Measurements from ENCODE around the gene FAAP20.

The FAAP20 gene

DNA sequence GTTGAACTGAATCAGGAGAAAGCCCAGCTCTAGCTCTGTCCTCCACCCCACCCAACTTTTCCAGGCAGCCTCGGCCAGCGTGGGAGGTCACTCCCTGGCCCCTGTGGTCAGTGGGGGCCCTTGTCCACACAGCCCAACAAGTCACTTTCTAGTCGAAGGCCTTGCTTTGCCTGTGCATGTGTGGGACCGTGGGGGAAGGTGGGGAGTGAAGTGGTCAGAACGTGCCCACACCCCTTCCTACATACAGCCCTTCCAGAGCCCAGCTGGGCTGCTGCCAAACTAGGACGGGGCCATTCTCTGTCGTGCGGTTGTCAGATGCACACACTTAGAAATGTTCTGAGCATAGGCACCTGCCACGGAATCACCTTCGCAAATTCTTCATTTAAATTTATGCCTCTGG is 18.0 kb downstream of the FAAP20 start:
- no peak for DNase-seq

DNA sequence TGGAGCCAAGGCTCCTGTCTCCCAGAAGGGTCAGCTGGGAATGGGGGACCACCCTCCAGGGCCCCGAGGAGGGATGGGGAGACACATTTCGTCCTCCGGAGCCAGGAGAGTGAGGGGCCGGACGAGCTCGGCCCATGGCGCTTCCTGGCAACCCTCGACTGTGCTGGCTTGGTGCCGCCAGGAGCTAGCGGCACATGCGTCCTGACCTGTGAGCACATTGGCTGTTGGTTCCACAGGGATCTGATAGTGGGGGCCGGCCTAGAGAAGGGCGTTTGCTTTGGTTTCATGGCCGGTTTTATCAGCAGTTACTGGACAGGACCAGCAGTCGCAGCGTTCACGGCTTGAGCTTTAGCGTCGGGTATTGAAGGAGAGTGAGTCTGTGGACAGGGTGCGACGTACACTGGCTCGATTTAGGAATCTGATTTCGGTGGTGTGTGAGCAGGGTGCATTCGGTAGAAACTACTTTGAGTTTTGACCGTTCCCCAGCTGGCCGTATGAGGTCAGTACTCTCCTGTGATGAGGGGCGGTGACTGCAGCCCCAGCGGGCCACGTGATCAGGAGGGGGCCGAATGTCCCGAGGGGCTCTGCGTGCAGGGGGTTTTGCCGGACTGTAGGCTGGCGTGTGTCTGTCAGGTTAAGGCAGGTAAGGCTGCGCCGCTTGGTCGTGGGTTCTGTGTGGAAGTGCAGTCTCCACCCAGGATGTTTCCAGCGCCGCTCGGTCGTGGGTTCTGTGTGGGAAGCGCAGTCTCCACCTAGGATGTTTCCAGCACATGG is 18.7 kb downstream of the FAAP20 start:
- no peak for DNase-seq

DNA sequence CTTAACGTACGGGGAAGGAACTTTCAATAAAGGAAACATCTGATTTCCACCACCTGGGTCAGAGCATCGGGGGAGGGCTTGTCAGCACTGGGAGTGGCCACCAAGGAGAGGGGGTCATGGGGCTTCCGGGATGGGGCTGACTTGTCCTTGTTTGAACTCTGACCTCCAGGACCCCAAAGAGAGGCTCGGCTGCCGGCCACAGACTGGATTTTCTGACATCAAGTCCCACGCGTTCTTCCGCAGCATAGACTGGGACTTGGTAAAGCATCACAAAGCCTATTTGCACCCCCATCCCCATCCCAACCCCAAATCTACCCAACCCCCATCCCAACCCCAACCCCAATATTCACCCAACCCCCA is 19.5 kb downstream of the FAAP20 start:
- DNase-seq: no peak

DNA sequence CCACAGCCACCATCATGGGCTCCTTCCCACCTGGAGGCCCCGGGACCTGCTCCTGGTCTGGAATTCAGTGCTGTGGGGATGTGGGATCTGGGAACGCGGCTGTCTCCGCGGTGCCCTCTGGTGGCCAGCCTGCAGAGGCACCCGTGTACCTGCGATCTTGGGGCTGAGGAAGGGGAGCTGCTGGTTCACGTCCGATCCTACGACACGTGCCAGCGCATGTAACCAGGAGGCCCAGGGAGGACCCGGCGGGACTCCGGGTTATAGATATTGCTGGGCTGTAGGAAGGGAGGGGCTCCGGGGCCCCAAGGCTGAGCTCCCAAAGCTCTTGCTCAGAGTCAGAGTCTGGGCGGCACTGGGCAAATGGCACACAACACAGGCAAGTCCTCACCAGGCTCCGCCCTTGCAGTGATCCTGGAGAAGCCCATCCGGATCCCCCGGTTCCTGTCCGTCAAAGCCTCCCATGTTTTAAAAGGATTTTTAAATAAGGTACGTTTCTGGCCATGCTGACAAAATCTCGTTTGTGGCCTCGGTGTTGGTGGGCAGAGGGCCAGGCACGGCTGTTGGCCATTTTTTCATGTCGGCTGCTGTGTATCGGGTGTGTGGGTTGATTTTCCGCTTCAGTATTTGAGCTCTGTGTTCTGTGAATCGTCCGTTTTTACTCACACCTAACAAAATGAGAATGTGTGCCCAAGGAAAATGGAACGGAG is 20.1 kb downstream of the FAAP20 start:
- DNase-seq: peak; percentile 54

DNA sequence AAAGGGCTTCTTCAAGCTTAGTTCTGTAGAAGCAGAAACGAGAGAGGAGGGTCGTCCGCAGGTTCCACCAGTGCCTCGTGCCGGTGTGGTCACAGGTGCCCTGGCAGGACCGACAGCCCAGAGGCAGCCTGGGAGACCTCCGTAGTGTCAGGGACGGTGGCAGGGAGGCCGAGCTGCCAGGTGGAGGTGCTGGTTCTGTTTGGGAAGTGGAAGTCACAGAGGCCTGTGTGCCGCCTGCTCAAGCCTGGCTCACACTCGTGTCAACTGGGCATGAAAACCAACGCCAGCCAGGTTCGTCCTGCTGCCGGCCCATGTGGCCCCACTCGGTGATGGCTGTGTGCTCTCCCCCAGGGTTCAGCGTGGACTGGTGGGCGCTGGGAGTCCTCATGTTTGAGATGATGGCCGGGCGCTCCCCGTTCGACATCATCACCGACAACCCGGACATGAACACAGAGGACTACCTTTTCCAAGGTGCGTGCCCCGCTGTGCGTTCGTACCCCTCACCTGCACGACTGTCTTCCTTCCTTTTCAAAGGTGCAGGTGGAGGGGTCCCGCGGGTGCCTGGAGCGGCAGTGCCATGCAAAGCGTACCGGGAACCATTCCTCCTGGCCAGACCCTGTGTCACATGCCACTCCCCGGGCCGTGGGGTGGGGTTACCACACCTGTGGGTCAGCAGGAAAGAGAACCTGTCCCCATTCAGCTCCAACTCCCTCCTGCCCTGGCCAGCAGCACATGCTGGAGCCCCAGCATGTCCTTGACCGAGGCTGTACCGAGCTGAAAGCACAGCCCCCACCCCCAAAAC is 20.8 kb downstream of the FAAP20 start:
- no peak for DNase-seq

DNA sequence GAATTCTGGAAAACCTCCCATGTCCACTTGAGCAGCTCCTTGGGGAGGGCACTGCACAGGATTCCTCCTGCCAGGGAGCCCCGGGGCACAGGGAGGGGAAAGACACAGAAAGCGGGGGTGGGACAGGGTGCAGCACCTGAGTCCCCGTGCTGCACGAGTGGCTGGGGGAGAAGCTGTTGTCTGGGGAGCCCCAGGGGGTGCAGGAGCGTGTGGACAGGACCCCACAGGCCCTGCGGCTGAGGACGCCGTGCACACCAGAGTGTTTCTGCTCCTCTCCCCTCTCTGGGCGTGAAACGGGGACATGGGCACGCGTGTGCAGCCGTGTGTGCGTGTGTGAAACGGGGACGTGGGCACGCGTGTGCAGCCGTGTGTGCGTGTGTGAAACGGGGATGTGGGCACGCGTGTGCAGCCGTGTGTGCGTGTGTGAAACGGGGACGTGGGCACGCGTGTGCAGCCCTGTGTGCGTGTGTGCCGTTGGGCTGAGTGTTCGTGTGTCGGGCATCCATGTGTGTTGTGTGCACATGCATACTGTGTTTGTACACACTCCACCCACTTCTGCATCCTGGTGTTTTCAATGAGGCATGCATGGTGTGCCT is 21.9 kb downstream of the FAAP20 start:
- DNase-seq: no peak

DNA sequence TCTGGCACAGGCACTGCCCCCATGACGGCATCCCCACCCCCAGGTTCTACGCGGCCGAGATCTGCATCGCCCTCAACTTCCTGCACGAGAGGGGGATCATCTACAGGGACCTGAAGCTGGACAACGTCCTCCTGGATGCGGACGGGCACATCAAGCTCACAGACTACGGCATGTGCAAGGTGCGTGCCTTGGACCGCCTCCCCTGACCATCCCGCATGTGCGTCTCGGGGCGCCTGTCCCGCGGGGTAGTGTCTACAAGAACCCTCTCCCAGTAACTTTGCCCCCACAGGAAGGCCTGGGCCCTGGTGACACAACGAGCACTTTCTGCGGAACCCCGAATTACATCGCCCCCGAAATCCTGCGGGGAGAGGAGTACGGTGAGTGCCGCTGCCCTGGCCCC is 22.6 kb downstream of the FAAP20 start:
- DNase-seq: no peak

DNA sequence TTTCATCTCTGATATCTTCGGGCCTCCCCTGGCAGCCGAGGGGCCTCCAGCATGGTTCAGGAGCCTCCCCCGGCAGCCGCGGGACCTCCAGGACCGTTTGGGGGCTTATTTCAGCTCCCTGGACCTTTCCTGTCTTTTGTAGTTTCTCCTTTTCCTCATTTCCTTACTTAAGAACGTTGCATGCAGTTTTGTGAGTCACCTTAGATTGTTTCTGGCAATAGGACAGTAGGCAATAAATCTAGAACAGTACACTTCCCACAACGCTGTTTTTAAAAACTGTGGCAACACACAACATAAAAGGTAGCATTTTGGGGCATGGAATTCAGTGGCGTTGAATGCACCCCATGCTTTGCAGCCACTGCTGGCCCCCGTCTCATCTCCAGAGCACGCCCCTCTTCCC is 24.4 kb downstream of the FAAP20 start:
- no peak for DNase-seq

DNA sequence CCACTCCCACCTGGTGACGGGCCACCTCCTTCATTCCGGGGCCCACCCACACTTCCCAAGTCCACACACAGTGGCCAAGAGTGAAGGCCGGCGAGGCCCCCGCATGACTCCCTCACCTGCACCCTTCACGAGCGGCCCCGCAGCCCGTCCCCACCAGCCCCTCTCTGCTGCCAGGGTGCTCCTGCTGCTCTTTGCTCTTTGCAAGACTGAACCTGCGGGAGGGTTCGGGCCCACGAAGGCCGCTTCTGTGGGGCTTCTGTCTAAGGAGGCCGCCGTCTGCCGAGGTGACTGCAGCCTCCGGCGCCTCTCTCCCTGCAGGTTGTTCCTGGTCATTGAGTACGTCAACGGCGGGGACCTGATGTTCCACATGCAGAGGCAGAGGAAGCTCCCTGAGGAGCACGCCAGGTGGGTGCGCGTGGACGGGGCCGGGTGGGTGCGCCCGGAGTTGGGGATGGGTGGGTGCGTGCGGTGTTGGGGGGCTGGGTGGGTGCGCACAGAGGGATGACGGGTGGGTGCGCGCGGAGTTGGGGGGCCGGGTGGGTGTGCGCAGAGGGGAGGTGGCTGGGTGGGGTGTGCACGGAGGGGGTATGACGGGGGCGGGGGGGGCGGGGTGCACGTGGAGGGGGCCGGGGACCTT is 25.3 kb downstream of the FAAP20 start:
- DNase-seq: no peak

DNA sequence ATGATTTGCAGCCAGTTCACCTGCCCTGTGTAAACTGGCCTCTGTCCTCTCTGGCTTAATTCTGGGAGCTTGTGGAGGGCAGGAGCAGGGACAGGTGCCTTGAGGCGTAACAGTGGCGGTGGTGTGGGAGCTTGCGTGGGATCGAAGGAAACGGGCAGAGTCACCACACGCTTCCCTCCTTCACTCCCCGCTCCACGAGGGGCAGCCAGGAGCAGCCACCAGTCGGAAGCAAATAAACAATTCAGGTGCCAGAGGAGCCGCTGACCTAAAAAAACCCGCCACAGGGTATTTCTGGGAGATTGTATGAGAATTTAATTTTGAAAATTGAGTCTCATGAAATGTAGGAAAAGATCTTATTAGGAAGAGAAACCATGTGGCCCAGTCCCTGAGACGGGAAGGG is 26.0 kb downstream of the FAAP20 start:
- no peak for DNase-seq

DNA sequence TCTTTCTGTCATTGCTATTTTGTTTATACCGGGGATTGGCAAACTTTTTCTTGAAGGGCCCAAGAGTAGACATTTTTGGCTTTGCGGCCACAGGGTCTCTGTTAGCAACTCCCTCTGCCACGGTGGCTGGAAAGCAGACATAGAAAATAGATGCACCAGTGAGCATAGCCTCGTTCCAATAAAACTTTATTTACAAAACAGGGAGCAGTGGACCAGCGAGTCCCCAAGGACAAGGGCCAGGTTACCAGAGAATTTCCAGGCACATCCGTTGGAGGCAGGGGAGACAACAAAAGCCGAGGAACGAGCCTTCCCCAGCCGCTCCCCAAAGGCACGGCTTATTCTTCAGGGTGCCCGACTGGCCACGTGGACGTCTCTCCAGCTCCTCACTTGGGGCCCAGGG is 26.5 kb downstream of the FAAP20 start:
- no peak for DNase-seq

DNA sequence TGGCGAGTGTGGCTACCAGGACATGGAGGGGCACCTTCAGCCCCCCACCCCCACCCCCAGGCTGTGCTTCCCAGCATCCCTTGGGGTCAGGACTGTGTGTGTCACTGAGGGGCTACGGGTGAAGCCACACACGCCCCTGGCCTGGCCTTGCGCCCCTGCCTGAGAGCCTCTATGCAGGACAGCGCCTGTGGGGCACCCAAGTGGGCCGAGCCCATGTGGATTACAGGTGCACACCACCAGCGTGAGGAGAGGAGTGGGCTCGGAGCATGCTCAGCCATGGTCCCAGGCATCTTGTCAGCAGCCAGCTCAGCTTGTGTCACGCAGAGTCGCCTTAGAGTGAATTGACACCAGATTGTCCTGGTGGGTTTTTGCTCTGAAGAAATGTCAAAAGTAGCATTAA is 27.9 kb downstream of the FAAP20 start:
- DNase-seq: no peak

DNA sequence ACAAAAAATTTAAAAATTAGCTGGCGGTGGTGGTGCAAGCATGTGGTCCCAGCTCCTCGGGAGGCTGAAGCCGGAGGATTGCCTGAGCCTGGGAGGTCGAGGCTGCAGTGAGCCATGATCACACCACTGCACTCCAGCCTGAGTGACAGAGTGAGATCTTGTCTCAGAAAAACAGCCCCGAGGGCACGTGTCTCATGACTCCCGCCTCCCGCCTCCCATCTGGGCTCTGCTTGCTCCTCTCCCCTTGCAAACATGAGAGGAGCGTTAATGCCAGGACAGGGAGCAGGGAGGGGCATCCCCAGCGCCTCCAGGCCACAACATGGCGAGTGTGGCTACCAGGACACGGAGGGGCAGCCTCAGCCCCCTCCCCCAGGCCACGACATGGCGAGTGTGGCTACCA is 28.3 kb downstream of the FAAP20 start:
- no peak for DNase-seq

DNA sequence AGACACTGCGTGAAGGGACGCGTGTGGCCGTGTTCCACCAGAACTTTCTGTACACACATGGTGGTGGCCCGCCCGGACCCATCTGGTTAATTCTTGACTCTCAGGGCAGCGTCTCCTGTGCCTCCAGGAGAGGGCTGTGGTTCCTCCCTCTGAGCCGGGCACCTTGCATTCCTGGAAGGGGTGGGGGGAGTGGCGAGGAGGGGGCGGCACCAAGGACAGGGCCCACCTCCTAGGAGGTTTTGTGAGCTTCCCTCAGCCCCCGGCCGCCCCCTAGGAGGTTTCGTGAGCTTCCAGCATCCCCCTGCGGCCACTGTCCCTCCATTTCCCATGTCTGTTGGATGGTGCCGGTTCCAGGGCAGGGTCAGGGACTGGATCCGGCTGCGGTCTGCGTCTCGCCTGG is 28.9 kb downstream of the FAAP20 start:
- no peak for DNase-seq

DNA sequence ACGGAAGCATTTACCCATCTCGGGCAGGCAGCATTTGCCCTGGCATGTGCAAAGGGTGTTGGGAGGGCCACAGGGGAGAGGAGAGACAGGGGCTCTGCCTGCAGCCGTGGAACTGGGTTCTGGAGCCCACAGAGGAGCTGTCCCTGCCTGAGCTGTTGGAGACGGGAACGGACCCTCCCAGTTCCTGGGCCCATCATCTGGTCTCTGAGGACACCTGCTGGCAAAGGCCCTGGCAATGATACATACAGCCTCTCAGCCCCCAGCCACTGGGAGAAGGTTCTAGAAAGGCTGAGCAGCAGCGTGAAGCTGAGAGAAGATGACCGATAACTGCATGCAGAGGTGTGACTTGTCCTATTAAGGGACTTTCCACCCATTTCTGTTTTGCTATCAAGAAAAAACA is 31.4 kb downstream of the FAAP20 start:
- DNase-seq: no peak

DNA sequence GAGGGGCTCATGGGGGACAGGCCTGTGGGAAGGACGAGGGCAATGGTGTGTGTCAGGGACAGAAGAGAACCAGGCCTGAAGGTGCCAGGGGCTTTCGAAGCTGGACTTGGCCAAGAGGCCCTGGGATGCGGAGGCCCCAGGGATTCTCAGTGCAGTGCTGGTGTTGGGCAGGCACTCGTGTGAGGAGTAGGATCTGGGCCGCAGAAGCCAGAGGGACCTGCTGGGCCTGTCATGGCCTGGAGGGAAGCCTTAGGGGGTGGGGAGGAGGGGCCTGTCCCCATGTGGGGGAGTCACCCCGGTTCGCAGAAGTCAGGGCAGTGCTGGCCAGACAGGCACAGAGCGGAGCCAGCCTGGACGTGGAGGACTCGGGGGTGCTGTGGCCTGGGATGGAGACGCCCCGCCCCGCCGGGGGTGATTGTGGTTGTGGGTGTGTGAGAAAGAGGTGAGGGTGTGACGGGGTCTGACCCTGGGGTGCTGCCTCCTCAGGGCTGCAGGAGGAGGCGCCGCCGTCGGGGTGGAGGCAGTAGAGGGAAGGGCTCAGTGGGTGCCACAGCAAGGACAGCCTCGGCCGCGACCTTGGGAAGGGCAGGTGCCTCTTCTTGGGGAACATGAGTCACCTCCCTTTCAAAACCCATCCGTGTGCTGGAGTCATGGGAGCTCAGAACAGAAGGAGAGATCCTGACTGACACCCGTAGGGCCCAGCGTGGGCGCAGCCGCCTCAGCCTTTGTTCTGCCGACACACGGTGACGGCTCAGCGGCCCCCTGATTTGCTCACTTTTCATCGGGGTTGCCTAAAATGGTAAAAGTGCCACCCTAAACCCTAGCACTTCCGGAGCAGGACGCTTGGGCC is 33.9 kb downstream of the FAAP20 start:
- no peak for DNase-seq

DNA sequence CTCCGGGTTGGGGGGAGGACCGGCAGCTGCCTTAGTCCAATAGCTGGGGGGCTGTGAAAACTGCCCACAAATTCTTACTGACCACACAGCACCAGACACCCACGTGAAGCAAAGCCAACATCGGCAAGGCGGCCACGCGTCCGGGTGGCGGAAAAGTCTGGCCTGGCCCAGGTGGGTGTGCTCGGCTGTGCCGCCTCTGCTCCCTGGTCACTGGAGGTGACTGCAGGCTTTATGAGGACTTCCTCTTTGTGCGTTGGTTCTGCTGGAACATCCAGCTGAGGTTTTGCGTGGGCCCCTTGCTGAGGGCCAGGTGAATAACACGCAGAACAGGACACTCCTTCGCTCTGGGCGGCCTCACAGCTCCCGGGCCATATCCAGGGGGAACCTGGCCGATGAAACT is 35.4 kb downstream of the FAAP20 start:
- no peak for DNase-seq

DNA sequence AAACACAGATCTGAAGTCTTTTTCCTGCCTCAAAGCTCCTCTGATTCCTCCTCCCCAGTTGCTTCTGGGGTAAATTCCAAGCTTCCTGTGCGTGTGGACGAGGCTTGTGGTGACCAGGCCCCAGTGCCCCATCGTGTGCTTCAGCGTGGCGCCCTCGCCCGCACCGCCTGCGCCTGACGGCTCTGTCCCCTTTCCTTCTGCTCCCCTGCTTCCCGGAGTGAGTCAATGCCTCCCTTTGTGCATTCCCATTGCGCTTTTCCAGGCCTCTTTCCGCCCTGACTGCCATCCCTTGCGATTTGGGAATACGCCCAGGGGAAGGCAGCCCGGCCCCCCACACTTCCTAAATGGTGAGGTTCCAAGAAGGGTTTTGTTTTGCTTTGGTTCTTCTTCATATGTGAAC is 36.3 kb downstream of the FAAP20 start:
- no peak for DNase-seq

DNA sequence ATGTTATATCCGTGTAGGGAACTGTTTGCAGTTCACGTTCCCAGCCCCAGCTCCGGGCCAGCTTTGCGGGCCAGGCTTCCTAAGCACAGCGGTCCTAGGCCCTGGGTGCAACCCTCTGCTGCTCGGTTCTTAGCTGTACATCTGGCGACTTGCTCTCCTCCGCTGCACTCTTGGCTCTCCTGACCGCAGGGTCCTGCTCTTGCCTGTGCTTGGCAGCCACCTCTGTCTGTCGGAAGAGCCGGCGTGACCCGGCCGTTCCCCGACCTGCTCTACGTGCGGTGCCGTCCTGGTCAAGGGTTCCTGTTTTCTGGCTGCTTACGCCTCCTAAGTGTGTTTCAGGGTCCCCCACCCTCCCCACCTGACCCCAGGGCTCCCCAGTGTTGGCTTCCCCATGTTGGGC is 36.7 kb downstream of the FAAP20 start:
- DNase-seq: no peak

DNA sequence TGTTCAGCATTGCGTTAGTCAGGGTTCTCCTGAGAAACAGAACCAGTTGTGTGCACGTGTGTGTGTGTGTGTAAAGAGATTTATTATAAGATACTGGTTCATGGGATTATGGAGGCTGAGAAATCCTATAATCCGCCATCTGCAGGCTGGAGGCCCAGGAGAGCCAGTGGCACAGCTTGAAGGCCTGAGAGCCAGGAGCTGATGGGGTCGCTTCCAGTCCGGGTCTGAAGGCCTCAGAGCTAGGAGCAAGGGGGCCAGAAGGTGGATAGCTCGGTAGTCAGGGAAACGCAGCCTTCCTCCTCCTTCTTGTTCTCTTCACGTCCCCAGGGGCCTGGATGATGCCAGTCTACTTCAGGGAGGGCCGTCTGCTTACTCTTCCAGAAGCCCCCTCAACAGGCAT is 37.7 kb downstream of the FAAP20 start:
- DNase-seq: no peak

DNA sequence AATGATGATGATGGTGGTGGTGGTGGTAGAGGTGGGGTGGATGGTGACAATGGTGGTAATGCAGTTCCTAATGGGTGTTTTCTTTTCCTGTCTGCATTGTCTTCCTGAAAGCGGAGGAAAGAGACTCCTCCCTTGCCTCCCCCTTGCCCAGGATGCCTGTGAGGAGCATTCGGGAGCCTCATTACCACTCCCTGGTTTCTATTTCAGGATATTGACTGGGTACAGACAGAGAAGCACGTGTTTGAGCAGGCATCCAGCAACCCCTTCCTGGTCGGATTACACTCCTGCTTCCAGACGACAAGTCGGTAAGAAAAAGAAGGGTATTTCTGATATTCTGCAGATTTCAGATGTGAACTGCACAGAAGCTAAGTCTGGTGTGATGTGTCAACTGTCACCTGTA is 38.8 kb downstream of the FAAP20 start:
- no peak for DNase-seq

DNA sequence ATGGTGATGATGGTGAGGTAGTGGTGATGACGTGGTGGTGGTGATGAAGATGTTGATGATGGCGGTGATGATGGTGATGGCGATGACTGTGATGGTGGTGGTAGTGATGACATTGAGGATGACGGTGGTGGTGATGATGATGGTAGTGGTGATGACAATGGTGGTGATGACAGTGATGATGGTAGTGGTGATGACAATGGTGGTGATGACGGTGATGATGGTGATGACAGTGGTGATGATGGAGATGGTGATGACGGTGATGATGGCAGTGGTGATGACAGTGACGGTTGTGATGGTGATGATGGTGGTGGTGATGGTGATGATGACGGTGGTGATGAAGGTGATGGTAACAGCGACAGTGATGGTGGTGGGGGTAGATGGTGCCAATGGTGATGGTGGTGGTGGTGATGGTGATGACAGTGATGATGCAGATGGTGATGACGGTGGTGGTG is 39.4 kb downstream of the FAAP20 start:
- DNase-seq: no peak
